Measurements from ENCODE around the gene PSMD9. TPM values are rescaled to one million over a fixed set of nuclear protein-coding genes. Genes with fewer than 3 reads are reported as not detected.

PSMD9 gene
- total RNA-seq, 6 donors from 2014 or later: 28.1 to 59.1 (median 43.6) TPM

DNA sequence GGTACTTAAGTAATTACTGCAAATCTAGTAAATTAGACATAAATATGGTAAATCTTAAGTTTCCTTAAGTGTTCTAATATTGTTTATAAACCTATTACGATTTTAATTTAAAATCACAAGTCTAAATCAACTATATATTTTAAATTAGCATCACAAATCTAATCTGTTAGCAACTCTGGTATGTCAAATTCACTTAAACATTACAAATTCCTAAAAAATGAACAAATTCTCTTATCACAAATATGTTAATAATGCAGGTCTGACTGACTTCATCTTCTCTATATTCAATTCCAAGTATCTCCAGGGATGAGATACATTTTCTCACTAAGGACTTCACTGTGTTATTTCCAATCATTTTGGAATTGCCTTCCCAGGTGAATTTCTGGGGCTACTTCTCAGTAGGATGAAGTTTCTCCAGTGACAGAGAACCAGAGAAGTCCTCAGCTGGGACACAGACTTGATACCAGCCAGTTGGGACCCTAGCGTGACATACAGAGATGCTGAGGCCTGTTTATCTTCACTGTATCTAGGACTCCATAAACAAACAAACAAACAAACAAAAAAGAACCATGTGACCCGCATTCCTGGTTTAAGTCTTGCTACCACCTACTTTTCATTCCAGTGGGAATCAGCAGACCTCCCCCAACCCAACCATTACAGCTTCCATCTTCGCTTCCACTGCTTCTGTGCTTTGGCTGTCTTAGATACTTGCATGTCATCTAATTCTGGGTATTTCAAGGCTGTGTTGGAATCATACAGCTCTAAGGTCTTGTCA lies 51.6 kb downstream of the PSMD9 start:
- no peak overlapping the region for H3K27ac ChIP-seq
- H3K4me1 ChIP-seq: no peaks in the 10 kb centered on the region
- WGBS, 2 donors: 78 to 94% methylated on average over 4 of the region's 4 CpGs
- TF ChIP-seq POLR2A (IDR thresholded peaks at IDR 0.05) (no peak), POLR2AphosphoS5 (IDR thresholded peaks at IDR 0.05) (no peak), EP300 (IDR thresholded peaks at IDR 0.05) (no peak)
- TF ChIP-seq, protein P1, sequence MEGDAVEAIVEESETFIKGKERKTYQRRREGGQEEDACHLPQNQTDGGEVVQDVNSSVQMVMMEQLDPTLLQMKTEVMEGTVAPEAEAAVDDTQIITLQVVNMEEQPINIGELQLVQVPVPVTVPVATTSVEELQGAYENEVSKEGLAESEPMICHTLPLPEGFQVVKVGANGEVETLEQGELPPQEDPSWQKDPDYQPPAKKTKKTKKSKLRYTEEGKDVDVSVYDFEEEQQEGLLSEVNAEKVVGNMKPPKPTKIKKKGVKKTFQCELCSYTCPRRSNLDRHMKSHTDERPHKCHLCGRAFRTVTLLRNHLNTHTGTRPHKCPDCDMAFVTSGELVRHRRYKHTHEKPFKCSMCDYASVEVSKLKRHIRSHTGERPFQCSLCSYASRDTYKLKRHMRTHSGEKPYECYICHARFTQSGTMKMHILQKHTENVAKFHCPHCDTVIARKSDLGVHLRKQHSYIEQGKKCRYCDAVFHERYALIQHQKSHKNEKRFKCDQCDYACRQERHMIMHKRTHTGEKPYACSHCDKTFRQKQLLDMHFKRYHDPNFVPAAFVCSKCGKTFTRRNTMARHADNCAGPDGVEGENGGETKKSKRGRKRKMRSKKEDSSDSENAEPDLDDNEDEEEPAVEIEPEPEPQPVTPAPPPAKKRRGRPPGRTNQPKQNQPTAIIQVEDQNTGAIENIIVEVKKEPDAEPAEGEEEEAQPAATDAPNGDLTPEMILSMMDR (IDR thresholded peaks at IDR 0.05): no peak
- ATAC-seq (ENCODE audit: low FRiP score in 2 of 2) (no peak), DNase-seq (no peak)
- H3K9me3 ChIP-seq: no peaks in the 10 kb centered on the region
- H3K4me3 ChIP-seq: no peak overlapping the region
- H3K36me3 ChIP-seq: peaks cover 0 to 8% (median 0%) of the 10 kb centered on the region in 4 donors
- no peaks in the 10 kb centered on the region for H3K27me3 ChIP-seq

DNA sequence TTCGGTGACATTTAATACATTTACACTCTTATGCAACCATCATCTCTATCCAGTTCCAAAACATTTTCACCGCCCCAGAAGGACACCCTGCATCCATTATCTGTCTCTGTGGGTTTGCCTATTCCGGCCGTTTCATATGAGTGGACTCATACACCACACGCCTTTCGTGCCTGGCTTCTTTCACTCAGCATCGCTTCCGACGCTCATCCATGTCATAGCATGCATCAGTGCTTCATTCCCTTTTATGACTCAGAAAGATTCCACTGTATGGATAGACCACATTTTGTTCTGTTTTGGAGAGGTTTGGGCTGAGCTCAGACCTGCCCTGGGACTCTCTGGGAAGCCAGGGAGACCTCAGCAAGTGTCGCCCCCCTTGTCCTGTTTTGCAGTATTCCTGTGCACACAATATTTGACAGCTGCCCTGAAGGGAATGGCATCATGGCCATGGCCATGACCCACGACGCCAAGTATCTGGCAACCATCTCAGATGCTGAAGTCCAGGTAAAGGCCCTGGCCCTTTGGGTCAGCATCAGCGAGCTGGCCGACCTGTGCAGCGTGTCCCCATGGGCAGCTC lies 53.6 kb downstream of the PSMD9 start:
- Histone ChIP-seq H3K27ac (no peak overlapping the region), H3K9me3 (no peaks in the 10 kb centered on the region), H3K4me1 (no peaks in the 10 kb centered on the region), H3K36me3 (peaks cover 0 to 8% (median 0%) of the 10 kb centered on the region in 4 donors), H3K4me3 (no peak overlapping the region), H3K27me3 (no peaks in the 10 kb centered on the region)
- WGBS, 2 donors: 97 to 98% methylated on average over 10 to 15 of the region's 15 CpGs
- ATAC-seq (ENCODE audit: low FRiP score in 2 of 2) (peak in 1 of 2 donors; percentile 46), DNase-seq (no peak)
- no peak for TF ChIP-seq EP300 (IDR thresholded peaks at IDR 0.05)
- no peak for TF ChIP-seq POLR2A (IDR thresholded peaks at IDR 0.05)
- TF ChIP-seq, protein P1 (IDR thresholded peaks at IDR 0.05): no peak
- no peak for TF ChIP-seq POLR2AphosphoS5 (IDR thresholded peaks at IDR 0.05)

DNA sequence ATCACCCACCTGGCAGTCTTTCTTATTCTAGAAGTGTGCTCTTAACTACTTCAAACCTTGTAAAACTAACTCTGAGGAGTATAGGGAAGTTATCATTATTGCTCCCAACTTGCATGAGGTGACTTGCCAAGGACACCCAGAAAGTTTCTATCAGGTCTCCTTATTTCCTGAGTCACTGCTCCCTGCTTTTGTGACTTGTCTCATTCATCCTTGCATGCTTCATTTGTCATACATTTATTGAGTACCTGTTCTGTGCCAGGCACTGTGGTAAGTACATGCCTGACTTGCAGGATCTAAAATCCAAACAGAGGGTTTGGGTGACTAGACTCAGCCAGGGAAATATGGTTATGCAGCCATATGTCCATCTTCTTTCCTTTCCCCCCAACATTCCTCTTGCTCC lies 55.3 kb downstream of the PSMD9 start:
- Histone ChIP-seq H3K27ac (no peak overlapping the region), H3K36me3 (peaks cover 0 to 8% (median 0%) of the 10 kb centered on the region in 4 donors), H3K27me3 (no peaks in the 10 kb centered on the region), H3K4me3 (no peak overlapping the region), H3K4me1 (no peaks in the 10 kb centered on the region), H3K9me3 (no peaks in the 10 kb centered on the region)
- ATAC-seq (ENCODE audit: low FRiP score in 2 of 2): no peak
- no peak for DNase-seq
- TF ChIP-seq, protein P1 (IDR thresholded peaks at IDR 0.05): no peak
- TF ChIP-seq EP300 (IDR thresholded peaks at IDR 0.05) (no peak), POLR2AphosphoS5 (IDR thresholded peaks at IDR 0.05) (no peak), POLR2A (IDR thresholded peaks at IDR 0.05) (no peak)

DNA sequence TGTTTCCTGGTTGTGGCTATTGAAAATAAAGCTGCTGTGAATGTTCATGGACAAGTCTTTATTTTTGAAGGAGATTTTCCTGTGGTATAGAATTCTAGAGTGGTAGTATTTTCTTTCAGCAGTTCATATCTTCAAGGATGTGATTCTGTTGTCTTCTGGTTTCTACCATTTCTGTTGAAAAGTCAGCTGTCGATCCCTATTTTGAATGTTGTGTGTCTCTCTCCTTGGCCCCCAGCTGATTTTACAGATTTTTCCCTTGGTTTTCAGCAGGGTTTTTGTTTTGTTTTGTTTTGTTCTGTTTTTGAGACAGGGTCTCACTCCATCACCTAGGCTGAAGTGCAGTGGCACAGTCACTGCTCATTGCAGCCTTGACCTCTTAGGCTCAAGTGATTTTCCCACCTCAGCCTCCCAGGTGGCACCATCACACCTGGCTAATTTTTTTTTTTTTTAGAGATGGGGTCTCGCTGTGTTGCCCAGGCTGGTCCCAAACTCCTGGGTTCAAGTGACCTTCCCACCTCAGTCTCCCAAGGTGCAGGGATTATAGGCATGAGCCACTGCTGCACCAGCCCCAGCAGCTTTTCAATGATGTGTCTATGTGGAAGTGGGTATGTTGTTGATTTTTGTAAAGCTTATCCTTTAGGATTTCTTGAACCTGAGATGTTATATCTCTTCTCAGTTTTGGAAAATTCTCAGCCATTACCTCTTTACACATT lies 57.9 kb downstream of the PSMD9 start:
- no peak for ATAC-seq (ENCODE audit: low FRiP score in 2 of 2)
- DNase-seq: no peak
- no peaks in the 10 kb centered on the region for H3K27me3 ChIP-seq
- no peaks in the 10 kb centered on the region for H3K4me1 ChIP-seq
- peaks cover 0 to 8% (median 0%) of the 10 kb centered on the region in 4 donors for H3K36me3 ChIP-seq
- H3K27ac ChIP-seq: no peak overlapping the region
- no peak overlapping the region for H3K4me3 ChIP-seq
- TF ChIP-seq POLR2AphosphoS5 (IDR thresholded peaks at IDR 0.05): no peak
- no peak for TF ChIP-seq EP300 (IDR thresholded peaks at IDR 0.05)
- TF ChIP-seq POLR2A (IDR thresholded peaks at IDR 0.05): no peak
- TF ChIP-seq, protein P1 (IDR thresholded peaks at IDR 0.05): no peak
- H3K9me3 ChIP-seq: no peaks in the 10 kb centered on the region
- 98 to 100% methylated on average over 2 of the region's 2 CpGs for WGBS, 2 donors

Measured in upper lobe of left lung (tissue), 6 donors.